GM19455 (cell line): Measurements from ENCODE around the gene ARPC3.
"Not testable (repeated sequence)": the region's sequence is repeated elsewhere in the genome, so short reads cannot be mapped to it uniquely, and the experiment has no call there.

Experiments
- ATAC-seq: cut with Tn5 transposase; IDR thresholded peaks from one replicate; pipeline ENCODE4 v1.9.1; 2021; ENCODE audit not compliant: unreplicated experiment

Gene ARPC3

GRCh38 chr12:110420644-110421043 lies 29.5 kb downstream of the ARPC3 start:
- ATAC-seq: not testable (repeated sequence)

GRCh38 chr12:110417113-110417512 lies 33.0 kb downstream of the ARPC3 start:
- ATAC-seq: not testable (repeated sequence)

DNA sequence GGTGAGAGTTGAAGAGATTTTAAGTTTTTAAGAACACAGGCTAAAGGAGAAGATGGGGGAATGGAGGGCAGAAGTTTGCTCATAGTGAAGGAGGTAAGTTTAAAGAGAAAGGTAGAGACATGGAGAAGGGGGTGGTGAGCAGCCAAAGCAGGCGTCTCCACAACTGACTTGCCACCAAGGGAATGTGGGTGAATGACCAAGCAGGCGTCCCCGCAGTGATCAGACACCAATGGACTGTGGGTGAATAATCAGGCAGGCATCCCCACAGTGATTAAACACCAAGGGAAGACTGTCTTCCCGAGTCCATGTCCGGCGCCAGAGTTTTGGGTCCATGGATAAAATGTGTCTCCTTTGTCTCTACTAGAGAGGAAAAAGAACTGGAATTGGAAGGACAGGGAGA lies 40.1 kb downstream of the ARPC3 start:
- ATAC-seq: not testable (repeated sequence)

DNA sequence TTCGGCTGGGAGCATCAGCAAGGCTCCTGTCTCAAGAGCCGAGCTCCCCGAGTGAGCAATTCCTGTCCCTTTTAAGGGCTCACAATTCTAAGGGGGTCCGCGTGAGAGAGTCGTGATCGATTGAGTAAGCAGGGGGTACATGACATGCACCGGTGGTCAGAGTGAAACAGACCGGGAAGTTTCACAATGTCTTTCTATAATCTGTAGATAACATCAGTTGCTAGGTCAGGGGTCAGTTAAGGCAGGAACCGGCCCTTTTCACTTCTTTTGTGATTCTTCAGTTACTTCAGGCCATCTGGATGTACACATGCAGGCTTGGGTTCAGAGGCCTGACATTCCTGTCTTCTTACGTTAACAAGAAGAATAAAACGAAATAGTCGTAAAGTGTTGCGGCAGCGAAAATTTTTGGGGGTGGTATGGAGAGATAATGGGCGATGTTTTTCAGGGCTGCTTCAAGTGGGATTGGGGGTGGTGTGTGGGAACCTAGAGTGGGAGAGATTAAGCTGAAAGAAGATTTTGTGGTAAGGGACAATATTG lies 44.9 kb downstream of the ARPC3 start:
- not testable (repeated sequence) for ATAC-seq

DNA sequence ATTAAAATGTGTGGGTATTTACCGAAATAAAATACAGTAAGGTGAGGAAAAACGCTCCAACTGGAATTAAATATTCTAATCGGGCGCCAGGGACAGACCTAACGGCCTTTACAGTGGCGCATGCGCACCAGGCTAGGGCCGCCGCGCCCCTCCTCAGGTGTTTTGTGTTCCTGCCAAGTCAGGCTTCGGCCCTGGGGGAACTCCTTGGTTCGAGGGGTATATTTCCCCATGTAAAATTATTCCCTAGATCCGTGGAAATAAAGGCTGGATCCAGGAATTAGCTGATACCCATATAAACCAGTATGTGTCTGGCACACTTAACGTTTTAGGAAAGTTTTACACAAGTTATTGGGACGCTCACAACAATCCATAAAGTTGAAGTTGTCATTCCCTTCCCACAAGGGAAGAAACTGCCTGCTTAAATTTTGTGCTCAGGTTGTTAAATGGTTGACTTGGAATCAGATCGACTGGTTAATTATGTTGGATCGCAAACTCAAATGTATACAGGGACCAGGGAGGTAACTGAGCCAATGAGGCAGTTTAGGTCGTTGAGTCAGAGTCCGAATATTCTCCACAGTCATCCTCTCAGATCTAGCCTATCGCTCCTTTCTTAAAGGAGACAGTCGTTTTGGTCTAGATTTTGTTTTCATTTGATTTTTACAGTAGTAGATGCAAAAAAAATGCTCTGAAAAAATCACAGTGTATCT lies 46.0 kb downstream of the ARPC3 start:
- no peak for ATAC-seq

DNA sequence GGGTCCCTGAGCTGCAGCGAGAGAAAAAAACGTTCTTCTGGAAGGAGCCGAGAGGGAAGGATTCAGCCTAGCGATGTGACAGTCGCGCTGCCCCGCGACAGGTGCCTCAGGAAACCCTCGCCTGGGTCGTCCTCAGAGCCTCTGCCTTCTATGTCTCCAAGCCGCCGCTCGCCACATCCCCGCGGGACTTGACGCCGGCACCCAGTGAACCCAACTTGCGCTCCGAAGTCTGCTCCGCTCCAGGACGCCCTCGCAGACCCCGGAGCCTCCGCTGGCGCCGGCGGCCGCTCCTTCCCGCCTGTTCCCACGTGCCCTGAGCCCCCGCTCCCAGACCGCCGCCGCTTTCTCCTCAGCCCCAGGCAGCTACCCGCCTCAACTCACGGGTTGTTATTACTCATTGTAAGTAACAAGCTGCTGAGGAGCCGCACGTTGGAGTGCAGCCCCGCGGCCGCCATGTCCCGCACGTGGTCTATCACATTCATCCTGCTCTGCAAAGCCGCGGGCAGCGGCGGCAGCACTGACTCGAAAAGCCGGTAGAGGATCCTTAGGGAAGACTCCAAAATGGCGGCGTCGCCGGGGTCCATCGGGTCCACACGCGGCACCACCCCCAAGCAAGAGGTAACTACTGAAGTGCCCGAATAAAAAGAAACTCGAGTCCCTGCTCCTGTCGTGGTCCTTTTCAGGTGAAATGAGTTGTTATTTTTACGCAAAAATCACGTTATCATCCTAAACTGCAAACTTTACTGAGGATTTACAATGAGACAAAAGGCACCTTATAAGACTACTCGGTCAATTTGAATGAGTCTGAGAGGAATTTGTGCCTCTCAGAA lies 46.8 kb downstream of the ARPC3 start, which contains the start of gene ANAPC7:
ANAPC7 (minus strand) TSS at position 563 of the 830 bp plus-strand sequence; CDS start at position 482, 81 bp downstream.
- ATAC-seq: no peak
